GM18907 (cell line): Measurements from ENCODE around the gene RASGRP2.

Source experiments
- ATAC-seq: cut with Tn5 transposase; IDR thresholded peaks from one replicate; pipeline ENCODE4 v1.9.1; 2021; ENCODE audit warnings: mild to moderate bottlenecking, moderate library complexity; ENCODE audit not compliant: unreplicated experiment

The RASGRP2 gene

GRCh38 chr11:64771861-64772260 is 27.9 kb upstream of the RASGRP2 start:
- ATAC-seq = no peak

DNA sequence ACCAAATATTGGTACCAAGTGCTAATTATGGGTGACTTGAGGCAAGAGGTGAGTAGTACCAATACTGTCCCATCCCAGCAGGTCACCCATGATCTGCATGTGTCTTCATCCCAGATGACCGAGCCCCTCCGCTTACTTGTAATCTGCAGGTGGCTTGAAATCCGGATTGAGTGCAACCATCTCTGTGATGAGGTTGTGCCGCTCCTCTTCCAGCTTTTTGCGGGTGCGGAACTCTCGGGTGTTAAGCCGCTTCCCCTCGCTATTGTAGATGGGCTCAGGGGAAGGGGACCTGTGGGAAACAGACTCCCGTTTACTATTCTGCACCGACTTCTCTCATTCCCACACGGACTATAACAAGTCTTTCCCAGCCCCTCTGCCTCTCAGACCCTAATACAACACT is 26.2 kb upstream of the RASGRP2 start:
- ATAC-seq = no peak

DNA sequence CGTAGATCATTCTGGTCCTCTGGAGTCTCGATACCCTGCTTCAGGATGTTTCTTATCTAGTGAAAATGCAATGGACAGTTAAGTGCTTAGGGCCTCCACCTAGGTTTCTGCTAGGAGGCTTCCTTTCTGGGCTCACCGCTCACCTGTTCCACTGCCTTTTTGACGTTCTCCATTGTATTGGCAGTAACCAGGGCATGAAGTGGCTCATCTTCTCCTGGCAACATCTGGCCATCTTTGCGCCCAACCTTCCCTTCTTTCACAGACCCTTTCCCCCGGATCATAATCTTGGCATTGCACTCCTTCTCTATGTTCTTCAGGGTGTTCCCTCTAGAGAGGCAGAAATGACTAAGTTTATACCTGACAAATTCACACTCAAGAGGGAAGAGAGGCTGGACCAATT is 25.3 kb upstream of the RASGRP2 start:
- no peak for ATAC-seq

DNA sequence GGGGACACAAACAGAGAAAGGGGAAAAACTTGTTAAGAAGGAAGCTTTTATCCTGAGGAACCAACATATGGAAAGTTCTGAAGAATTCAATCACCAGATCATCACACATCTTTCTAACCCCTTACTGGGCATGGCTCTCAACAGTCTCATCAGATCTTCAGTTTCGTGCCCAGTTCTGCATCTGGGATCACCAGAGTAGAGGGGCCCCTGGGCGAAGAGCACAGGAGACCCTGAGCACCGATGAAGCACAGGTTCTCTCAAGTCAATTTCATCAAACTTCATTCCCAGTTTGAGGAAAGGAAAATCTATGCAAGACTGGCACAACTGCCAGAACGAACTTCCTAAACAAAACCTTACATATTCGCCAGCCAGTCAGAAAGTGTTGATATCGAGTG is 24.4 kb upstream of the RASGRP2 start:
- ATAC-seq = no peak

DNA sequence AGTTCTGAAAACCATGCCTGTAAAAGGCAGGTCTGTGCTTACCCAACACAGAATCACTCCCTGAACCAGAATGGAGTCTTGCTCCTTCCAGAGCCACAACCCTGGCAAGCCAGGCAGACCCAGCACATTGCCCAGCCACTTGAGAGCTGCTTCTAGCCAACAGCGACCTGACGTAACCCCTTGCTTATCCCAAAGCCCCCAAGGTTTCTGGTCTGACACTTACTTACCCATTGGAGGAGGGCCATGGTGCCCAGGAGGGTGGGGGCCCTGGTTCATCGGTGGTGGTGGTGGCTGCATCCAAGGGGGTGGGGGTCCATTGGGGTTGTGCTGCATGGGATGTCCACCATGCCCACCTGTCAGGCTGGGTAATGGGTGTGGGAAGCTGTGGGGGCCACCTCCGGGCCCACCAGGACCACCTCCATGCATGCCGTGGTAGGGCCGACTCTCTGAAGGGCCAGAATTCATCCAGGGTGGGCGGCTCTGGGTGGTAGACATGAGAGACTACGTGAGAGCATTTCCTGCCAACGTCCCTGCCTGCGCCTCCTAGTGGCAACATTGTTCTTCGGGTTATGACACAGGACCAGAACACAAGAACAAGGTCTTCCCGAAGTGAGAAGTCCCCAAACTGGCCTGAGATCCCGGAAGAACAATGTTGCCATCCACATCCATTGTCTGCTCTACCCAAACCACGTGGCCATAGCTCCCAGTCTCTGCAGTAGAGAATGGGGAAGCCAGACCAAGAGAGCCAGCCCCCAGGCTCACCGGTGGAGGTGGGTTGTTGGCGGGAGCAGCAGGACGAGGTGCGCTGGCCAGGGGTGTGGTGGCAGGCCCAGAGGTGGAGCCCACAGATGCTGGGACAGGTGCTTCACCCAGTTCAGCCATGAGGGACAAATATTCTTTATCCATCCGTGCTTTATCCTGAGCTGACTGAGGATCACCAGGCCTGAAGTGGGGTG is 23.7 kb upstream of the RASGRP2 start:
- ATAC-seq = no peak

- ATAC-seq = no peak
Measured at GRCh38 chr11:64766881-64767280, 22.9 kb upstream of the RASGRP2 start.

DNA sequence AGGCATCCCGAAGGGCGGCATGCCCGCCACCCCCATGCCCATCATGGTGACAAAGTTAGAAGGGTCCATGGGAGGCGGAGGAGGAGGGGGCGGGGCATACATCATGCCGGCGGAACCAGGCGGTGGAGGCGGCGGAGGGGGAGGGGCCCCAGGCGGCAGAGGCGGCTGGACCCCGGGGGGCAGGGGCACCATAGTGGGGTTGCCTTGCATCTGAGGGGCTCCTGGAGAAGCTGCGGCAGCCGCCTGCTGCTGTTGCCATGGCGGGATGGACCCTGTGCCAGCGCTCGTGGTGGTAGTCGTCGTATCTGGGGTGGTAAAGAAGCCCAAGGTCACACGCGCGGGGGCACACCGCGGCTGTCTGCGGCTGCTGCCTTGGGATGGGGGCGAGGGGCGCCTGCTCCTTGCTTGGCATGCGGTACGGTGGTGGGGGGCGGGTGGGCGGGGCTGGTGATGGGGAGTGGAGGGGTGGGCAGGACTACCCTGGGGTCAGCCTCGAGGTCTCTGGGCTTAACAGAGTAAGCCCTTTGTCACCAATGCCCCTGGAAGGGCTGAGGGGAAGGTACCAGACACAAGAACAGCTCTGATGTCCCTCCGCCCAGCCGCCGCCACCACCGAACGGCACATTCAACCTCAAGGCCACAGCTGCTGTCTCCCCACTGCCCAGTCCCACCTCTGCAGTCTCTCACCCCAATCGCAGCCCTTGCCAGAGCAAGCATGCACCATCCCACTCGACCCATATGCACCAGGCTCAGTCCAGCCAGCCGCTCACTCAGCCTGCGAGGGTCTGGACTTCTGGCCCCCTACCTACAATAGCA is 22.1 kb upstream of the RASGRP2 start:
- ATAC-seq = no peak

DNA sequence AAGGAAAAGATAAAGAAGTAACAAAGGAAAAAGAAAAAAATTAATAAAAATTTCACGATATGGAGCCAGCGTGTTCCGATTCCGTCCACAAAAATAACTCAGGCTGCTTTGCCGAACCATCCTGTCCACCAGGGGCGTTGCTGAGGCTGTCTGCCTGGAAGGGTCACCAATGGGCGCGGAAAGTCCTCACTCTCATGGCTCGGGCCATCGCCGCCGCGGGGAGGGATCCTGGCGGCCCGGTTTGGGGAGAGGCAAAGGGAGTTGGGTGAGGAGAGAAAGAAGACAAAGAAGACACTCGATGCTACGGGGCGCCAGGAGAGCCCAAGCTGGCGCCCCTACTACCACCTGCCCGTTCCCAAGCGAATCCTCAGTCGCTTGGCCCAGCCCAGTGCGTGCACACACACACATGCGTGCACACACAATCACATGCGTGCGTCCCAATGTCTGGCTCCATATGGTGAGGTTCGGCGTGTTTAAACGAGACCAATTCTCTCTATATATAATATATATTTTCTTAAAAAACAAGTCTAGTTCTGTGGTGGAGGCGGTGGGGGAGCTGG is 21.4 kb upstream of the RASGRP2 start:
- ATAC-seq = no peak

GRCh38 chr11:64764753-64765152 is 20.8 kb upstream of the RASGRP2 start:
- ATAC-seq = no peak

- no peak for ATAC-seq
Measured at GRCh38 chr11:64764040-64764611, 20.2 kb upstream of the RASGRP2 start.

- ATAC-seq = no peak
Measured at GRCh38 chr11:64763526-64764039, 19.6 kb upstream of the RASGRP2 start.

DNA sequence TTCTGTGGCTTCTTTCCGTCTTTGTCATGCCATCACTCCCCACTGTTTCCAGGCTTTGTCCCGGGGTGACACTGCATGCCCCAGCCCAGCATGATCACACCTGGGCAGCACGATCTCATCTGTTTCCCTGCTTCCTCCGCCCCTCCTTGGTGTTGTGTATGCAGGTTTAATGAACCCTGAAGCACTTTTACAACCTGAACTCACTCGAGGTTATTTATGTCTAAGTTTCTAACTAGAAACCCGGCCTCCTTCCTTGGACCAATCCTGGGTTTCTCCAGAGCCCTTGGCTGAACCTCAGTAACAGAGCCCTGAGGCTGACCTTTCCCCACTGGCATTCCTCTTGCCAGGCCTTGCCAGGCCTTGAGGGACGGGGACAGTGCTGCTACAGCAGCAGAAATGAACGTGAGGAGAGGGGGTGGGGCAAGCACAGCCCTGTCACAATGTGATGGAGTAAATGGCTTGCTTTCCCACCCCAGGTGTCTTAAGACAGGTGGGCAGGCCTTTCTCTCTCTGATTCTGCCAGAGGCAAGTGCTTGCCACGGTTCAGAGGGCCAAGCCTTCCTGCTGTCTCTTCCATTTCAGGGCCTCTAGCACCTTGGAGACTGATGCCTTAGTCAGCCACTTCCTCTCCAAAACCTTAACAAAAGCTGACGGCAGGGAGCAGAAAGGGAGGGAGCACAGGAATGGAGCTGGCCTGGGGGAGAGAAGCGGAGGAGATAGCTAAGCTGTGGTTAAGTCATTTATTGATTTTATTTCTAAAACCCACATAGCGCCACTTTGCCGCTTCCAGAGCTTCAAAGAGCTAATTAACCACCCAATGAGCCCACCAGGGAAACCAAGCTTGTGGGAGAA is 19.0 kb upstream of the RASGRP2 start:
- no peak for ATAC-seq

DNA sequence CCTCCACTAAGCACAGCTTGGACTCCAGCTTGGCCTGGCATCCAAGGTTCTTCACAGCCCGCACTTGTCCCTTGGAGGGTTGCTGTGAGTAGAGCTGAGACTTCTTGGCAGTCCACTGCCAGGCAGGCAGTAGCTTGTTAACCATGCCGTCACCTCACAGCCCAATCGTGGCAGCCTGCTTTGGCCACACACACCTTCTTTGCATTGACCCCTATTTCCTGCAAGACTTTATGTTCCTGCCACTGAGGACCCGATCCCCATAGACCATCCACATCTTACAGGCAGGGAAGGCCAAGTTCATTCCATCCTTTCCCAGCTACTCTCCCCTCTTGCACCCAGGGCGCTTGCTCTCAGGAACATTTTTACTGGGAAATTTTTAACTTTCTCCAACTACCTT is 18.3 kb upstream of the RASGRP2 start:
- no peak for ATAC-seq

- ATAC-seq = no peak
Measured at GRCh38 chr11:64760759-64761420, 16.9 kb upstream of the RASGRP2 start.

GRCh38 chr11:64759722-64760719 is 16.1 kb upstream of the RASGRP2 start, which contains the start of gene PYGM:
PYGM (minus strand) TSS chr11:64759974; CDS start chr11:64759898, 76 bp downstream.
- ATAC-seq = no peak

DNA sequence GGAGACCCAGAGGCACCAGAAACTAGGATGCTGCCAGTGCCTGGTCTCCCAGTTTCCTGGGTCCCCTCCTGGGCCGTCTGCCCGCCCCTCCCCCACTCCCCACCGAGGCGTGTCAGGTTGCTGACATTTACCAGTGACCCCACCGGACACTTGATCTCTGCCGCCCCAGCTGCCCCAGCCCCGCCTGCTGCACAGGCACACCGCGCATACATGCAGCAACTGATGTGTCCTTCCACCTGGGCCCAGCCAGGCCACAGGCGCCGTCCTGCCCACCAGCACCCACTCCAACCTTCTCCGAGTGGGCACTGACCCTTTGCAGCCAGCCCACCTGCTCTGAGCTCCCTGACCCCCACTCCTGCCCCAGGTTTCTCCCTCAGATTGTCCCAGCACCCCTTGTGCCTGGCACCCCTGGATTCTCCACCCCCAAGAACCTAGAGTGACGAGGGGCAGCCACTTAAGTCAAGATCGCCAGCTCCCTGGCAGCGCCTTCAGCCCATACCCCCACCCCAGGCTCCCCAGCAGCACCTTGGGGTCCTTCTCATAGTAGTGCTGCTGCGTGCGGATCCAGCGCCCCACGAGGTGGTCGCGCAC is 15.3 kb upstream of the RASGRP2 start:
- no peak for ATAC-seq

DNA sequence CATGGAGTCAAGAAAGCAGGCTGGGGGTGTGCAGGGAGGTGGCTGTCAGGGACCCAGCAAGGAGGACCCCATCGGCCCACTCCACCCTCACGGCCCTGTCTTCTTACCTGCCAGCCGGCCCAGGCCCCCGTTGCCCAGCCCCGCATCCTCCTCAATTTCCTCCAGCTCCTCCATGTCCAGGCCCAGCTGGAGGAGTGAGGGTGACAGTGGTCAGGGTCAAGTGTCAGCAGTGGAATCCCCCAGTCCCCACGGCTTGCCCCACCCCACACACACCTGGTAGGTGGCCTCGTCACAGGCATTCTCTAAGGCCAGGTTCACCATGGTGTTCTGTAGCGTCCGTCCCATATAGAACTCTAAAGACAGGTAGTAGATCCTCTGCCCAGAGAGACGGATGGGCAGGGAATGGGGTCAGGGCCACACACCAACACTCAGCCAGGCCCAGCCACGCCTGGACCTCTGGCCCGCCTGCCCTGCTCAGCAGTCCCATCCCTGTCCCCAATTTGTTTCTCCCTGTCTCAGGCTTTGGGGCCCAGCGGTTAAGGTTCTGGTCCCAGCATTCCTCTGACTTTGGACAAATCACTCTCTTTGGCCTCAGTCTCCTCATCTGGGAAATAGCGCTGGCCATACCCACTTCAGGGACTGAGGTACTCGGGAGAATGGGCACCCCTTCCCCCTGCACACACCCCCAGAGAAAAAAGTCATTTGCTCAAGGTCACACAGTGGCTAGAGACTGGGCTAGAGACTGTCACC is 14.6 kb upstream of the RASGRP2 start:
- ATAC-seq = no peak
